GM18526 (cell line): ENCODE results near the gene RBMY1A1.
"Not testable (repeated sequence)": the region's sequence is repeated elsewhere in the genome, so short reads cannot be mapped to it uniquely, and the experiment has no call there.

Experiments used
- POLR2A ChIP-seq: IDR thresholded peaks from 3 replicates; pipeline ENCODE4 v1.6.1; 2011; ENCODE audit not compliant: insufficient read length; ENCODE audit errors: extremely low read depth

The RBMY1A1 gene

GRCh38 chrY:21534579-21534978 is at the start of gene RBMY1A1:
Gene RBMY1A1, plus strand, starts transcription at chrY:21534879. Its CDS starts 2,013 bp downstream, at chrY:21536892.
- not testable (repeated sequence) for TF ChIP-seq POLR2A

GRCh38 chrY:21511038-21511437 is 23.6 kb upstream of the RBMY1A1 start, which contains the start of gene RBMY1B:
Gene RBMY1B, plus strand, starts transcription at chrY:21511338. Its CDS starts 2,013 bp downstream, at chrY:21513351.
- TF ChIP-seq POLR2A = not testable (repeated sequence)

- TF ChIP-seq POLR2A = no peak
These were observed 50.8 kb downstream of the RBMY1A1 start for GRCh38 chrY:21585449-21585848.

- TF ChIP-seq POLR2A = no peak
These were observed 57.4 kb downstream of the RBMY1A1 start for GRCh38 chrY:21592059-21592458.
